Sigmoid colon (tissue), 7 donors: ENCODE measurements around the gene DAPP1. TPM values are rescaled to one million over a fixed set of nuclear protein-coding genes. Genes with fewer than 3 reads are reported as not detected.
"Not testable (repeated sequence)": the region's sequence is repeated elsewhere in the genome, so short reads cannot be mapped to it uniquely, and the experiment has no call there.

Experiments used
- DNase-seq: peaks from one replicate; pipeline ENCODE4 v3.0.0-alpha.2; 2019
- H3K27ac ChIP-seq, 4 donors: fragments of 200-600 bp; sonication (generic); one replicate each; pipeline ENCODE4 v1.5.1; 2016 to 2019; ENCODE audit warnings: mild to moderate bottlenecking in 1 of 4
- H3K27me3 ChIP-seq, 3 donors: fragments of 200-600 bp; sonication (generic); one replicate each; pipeline ENCODE4 v1.5.1; 2019; ENCODE audit warnings: mild to moderate bottlenecking in 1 of 3
- H3K36me3 ChIP-seq, 4 donors: fragments of 200-600 bp; sonication (generic); one replicate each; pipeline ENCODE4 v1.5.1; 2016 to 2019
- H3K4me1 ChIP-seq, 4 donors: fragments of 200-600 bp; sonication (generic); one replicate each; pipeline ENCODE4 v1.5.1; 2017 to 2019
- H3K4me3 ChIP-seq, 4 donors: fragments of 200-600 bp; sonication (generic); one replicate each; pipeline ENCODE4 v1.5.1; 2017 to 2019; ENCODE audit warnings: mild to moderate bottlenecking in 2 of 4, moderate library complexity in 1 of 4
- H3K9me3 ChIP-seq, 4 donors: fragments of 200-600 bp in 3 of 4; sonication (generic) in 3 of 4; one replicate each; pipeline versions ENCODE4 v1.5.1 to v1.6.1; 2013 to 2019
- CTCF ChIP-seq, 4 experiments: fragments of 450-650 bp in 3 of 4; fragments of 200-600 bp in 1 of 4; IDR thresholded peaks; one replicate each; pipeline ENCODE4 v1.5.1; 2016 to 2019; ENCODE audit warnings: antibody characterized with exemption in 4 of 4, mild to moderate bottlenecking in 3 of 4, moderate library complexity in 2 of 4
- EP300 ChIP-seq, 4 donors: sonication (generic); formaldehyde crosslinking; IDR thresholded peaks; one replicate each; pipeline ENCODE4 v1.6.1; 2017; ENCODE audit warnings: antibody characterized with exemption in 4 of 4
- POLR2A ChIP-seq, 2 donors: fragments of 450-650 bp; IDR thresholded peaks; one replicate each; pipeline ENCODE4 v1.6.1; 2016; ENCODE audit warnings: antibody characterized with exemption in 2 of 2, mild to moderate bottlenecking in 2 of 2, moderate library complexity in 2 of 2
- POLR2AphosphoS5 ChIP-seq, 4 donors: sonication (generic); formaldehyde crosslinking; IDR thresholded peaks; one replicate each; pipeline ENCODE4 v1.6.1; 2017; ENCODE audit warnings: antibody characterized with exemption in 4 of 4
- WGBS, 2 donors: extraction: QIAGEN DNeasy Blood & Tissue Kit; methylation state at CpG; one replicate each; pipeline ENCODE4 v1.1.7; 2013; 5-methylcytosine and 5-hydroxymethylcytosine counted together
- intact Hi-C: fragments of 100-400 bp; cut with DNase I; formaldehyde crosslinking; loops from one replicate; pipeline ENCODE4 v1.15.1; 2023
- polyA plus RNA-seq, 3 donors: library from polyadenylated mRNA; stranded (reverse); fragments of 200-250 nt; gene quantifications; one replicate each; pipeline ENCODE4 v1.2.3, GENCODE V29; 2013
- total RNA-seq, 4 donors: library from RNA; depleted of rRNA; stranded (reverse); fragments of >200 nt; gene quantifications; one replicate each; pipeline ENCODE4 v1.1.0, GENCODE V29; 2016
- donor health status: healthy with polysubstance abuse.
- donor health status: Bipolar disorder and iron deficiency.
- donor health status: healthy.

Gene DAPP1
- total and polyA plus RNA-seq, 7 donors: 0.36 to 17.9 (median 1.2) TPM

DNA sequence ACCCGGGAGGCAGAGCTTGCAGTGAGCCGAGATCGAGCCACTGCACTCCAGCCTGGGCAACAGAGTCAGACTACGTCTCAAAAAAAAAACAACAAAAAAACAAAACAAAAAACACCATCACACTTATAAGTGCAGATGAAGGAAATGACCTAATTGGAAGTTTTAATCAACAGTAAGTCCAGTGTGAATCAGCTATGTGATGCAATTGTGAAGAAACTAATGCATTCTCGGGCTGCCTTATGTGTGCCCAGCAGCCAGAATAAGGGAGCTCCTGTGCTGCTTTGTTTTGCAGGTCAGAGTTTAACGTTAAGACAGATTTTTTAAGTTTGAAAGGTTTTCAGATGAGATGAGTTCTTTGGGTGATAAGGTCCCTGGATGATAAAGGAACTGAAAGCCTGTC, 10.8 kb downstream of the DAPP1 start:
- no peaks in the 10 kb centered on the region for H3K27me3 ChIP-seq
- H3K4me3 ChIP-seq: no peak overlapping the region
- TF ChIP-seq POLR2AphosphoS5 (IDR thresholded peaks at IDR 0.05): no peak
- no peak for TF ChIP-seq EP300 (IDR thresholded peaks at IDR 0.05)
- TF ChIP-seq CTCF (IDR thresholded peaks at IDR 0.05): no peak
- TF ChIP-seq POLR2A (IDR thresholded peaks at IDR 0.05): no peak
- intact Hi-C loops: no loop called here
- DNase-seq: no peak
- no peaks in the 10 kb centered on the region for H3K36me3 ChIP-seq
- peaks cover 0 to 24% (median 8%) of the 10 kb centered on the region in 4 donors for H3K4me1 ChIP-seq
- H3K27ac ChIP-seq: no peak overlapping the region
- H3K9me3 ChIP-seq: no peaks in the 10 kb centered on the region
- 92 to 93% methylated on average over 6 of the region's 6 CpGs for WGBS, 2 donors

DNA sequence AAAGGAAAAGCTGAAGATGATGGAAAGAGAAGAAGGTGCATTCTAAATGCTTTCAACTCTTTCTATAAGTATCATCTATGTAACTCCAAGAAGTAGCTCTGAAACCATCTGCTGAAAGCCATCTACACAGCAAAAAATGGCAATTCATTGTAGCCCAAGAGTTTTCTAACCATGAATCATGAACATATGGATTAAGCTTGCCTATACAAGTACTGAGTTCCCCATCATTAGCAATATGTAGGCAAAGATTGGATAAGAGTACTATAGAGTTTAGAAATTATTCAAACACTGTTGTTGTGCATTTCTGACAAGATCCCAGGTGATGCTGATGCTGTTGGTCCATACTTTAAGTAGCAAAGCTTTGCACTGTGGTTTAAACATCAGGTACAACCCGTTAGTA, 11.2 kb downstream of the DAPP1 start:
- Histone ChIP-seq H3K9me3 (no peaks in the 10 kb centered on the region), H3K36me3 (no peaks in the 10 kb centered on the region), H3K27ac (no peak overlapping the region), H3K27me3 (no peaks in the 10 kb centered on the region), H3K4me3 (no peak overlapping the region), H3K4me1 (peaks cover 0 to 28% (median 12%) of the 10 kb centered on the region in 4 donors)
- 90 to 96% methylated on average over 1 of the region's 1 CpG for WGBS, 2 donors
- no peak for DNase-seq
- TF ChIP-seq POLR2A (IDR thresholded peaks at IDR 0.05) (no peak), CTCF (IDR thresholded peaks at IDR 0.05) (no peak), EP300 (IDR thresholded peaks at IDR 0.05) (no peak), POLR2AphosphoS5 (IDR thresholded peaks at IDR 0.05) (no peak)
- intact Hi-C loops: no loop called here

GRCh38 chr4:99828477-99828876, 11.8 kb downstream of the DAPP1 start:
- intact Hi-C loops: no loop called here
- 67 to 76% methylated on average over 1 of the region's 1 CpG for WGBS, 2 donors
- no peaks in the 10 kb centered on the region for H3K9me3 ChIP-seq
- peaks cover 0 to 34% (median 18%) of the 10 kb centered on the region in 4 donors for H3K4me1 ChIP-seq
- no peaks in the 10 kb centered on the region for H3K27me3 ChIP-seq
- no peaks in the 10 kb centered on the region for H3K36me3 ChIP-seq
- H3K4me3 ChIP-seq: no peak overlapping the region
- H3K27ac ChIP-seq: peak overlapping the region in 1 of 4 donors; percentile 23
- DNase-seq: no peak
- no peak for TF ChIP-seq POLR2AphosphoS5 (IDR thresholded peaks at IDR 0.05)
- TF ChIP-seq CTCF (IDR thresholded peaks at IDR 0.05): no peak
- TF ChIP-seq POLR2A (IDR thresholded peaks at IDR 0.05): no peak
- TF ChIP-seq EP300 (IDR thresholded peaks at IDR 0.05): no peak

- DNase-seq, H3K36me3 ChIP-seq, H3K9me3 ChIP-seq, intact Hi-C loops, H3K4me3 ChIP-seq, H3K27me3 ChIP-seq, H3K27ac ChIP-seq: not testable (repeated sequence)
- H3K4me1 ChIP-seq: peaks cover 0 to 26% (median 18%) of the 10 kb centered on the region in 4 donors
- 85 to 94% methylated on average over 5 of the region's 5 CpGs for WGBS, 2 donors
Measured at GRCh38 chr4:99830051-99830450, 13.4 kb downstream of the DAPP1 start.

DNA sequence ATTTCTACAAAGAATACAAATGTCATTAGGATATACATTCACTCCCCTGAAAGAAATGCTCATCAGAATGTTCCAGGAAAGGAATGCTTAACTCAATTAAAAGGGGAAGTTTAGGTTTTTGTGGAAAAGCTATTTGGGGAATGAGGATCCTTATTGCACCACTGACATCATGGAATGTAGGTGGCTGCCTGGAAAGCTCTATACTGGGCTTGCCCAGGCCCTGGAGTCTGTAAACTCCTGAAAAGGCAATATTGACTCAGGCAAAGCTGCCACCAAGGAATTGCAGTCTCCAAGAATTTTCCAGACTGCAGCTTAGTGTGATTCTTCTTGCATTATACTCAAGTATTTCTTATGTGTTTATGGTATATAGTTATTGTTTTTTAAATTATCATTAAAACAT, 15.7 kb downstream of the DAPP1 start:
- H3K27ac ChIP-seq: peak overlapping the region in 3 of 4 donors; percentile 24 to 55 (median 32)

More for the DNA sequence above, 15.7 kb downstream of the DAPP1 start:
- Histone ChIP-seq H3K36me3 (no peaks in the 10 kb centered on the region), H3K9me3 (no peaks in the 10 kb centered on the region), H3K4me1 (peaks cover 0 to 26% (median 18%) of the 10 kb centered on the region in 4 donors), H3K4me3 (no peak overlapping the region), H3K27me3 (no peaks in the 10 kb centered on the region)
- intact Hi-C loops: no loop called here
- DNase-seq: no peak
- TF ChIP-seq POLR2AphosphoS5 (IDR thresholded peaks at IDR 0.05): no peak
- no peak for TF ChIP-seq CTCF (IDR thresholded peaks at IDR 0.05)
- TF ChIP-seq POLR2A (IDR thresholded peaks at IDR 0.05): no peak
- no peak for TF ChIP-seq EP300 (IDR thresholded peaks at IDR 0.05)
